ENCODE measurements around the gene CPA3.

Gene CPA3

GRCh38 chr3:148863297-148863696, 1.8 kb upstream of the CPA3 start:
- no peak for DNase-seq

- no peak for DNase-seq
Measured at GRCh38 chr3:148863814-148864213, 1.3 kb upstream of the CPA3 start.

GRCh38 chr3:148866261-148866660, 1.2 kb downstream of the CPA3 start:
- no peak for DNase-seq

GRCh38 chr3:148873270-148873927, 8.3 kb downstream of the CPA3 start:
- no peak for DNase-seq

GRCh38 chr3:148873977-148874376, 8.9 kb downstream of the CPA3 start:
- DNase-seq, result no peak

- no peak for DNase-seq
Measured at GRCh38 chr3:148878095-148878494, 13.0 kb downstream of the CPA3 start.

- no peak for DNase-seq
Measured at GRCh38 chr3:148879256-148879655, 14.2 kb downstream of the CPA3 start.

GRCh38 chr3:148880681-148881080, 15.6 kb downstream of the CPA3 start:
- DNase-seq, result no peak

GRCh38 chr3:148881286-148881685, 16.2 kb downstream of the CPA3 start:
- no peak for DNase-seq

GRCh38 chr3:148882288-148882687, 17.2 kb downstream of the CPA3 start:
- no peak for DNase-seq

- no peak for DNase-seq
Measured at GRCh38 chr3:148883163-148883562, 18.1 kb downstream of the CPA3 start.

- DNase-seq, result no peak
Measured at GRCh38 chr3:148884261-148884660, 19.2 kb downstream of the CPA3 start.

GRCh38 chr3:148889828-148890227, 24.7 kb downstream of the CPA3 start:
- DNase-seq, result no peak

- DNase-seq, result no peak
Measured at GRCh38 chr3:148896062-148896461, 31.0 kb downstream of the CPA3 start.

GRCh38 chr3:148901987-148902791, 37.1 kb downstream of the CPA3 start:
- DNase-seq, result no peak

GRCh38 chr3:148903022-148903442, 37.9 kb downstream of the CPA3 start:
- no peak for DNase-seq

GRCh38 chr3:148903941-148904340, 38.8 kb downstream of the CPA3 start:
- DNase-seq, result no peak

- DNase-seq, result no peak
Measured at GRCh38 chr3:148906667-148907066, 41.6 kb downstream of the CPA3 start.

GRCh38 chr3:148911173-148911572, 46.1 kb downstream of the CPA3 start:
- no peak for DNase-seq

GRCh38 chr3:148911592-148911991, 46.5 kb downstream of the CPA3 start:
- no peak for DNase-seq

- DNase-seq, result no peak
Measured at GRCh38 chr3:148914936-148915690, 50.0 kb downstream of the CPA3 start.

- DNase-seq, result no peak
Measured at GRCh38 chr3:148916132-148916531, 51.0 kb downstream of the CPA3 start.

- no peak for DNase-seq
Measured at GRCh38 chr3:148922467-148922866, 57.4 kb downstream of the CPA3 start.

GRCh38 chr3:148923592-148923991, 58.5 kb downstream of the CPA3 start:
- DNase-seq, result no peak

Data from activated CD8-positive, alpha-beta memory T cell treated with anti-CD3 and anti-CD28 coated beads for 24 hours (primary cell).